SK-N-SH (cell line): ENCODE results near the gene FRMPD4.

Experiments used
- SMC3 ChIP-seq: IDR thresholded peaks from 2 replicates; pipeline ENCODE4 v1.6.1; 2012; ENCODE audit warnings: low read depth, low read length, improper control_type of control experiment
- TF ChIP-seq, protein P1 (sequence below): fragments of 200-600 bp; sonication (generic); IDR thresholded peaks from 2 replicates; pipeline ENCODE4 v1.6.1; 2017; ENCODE audit warnings: antibody characterized with exemption, mild to moderate bottlenecking, moderate library complexity
- TF ChIP-seq, protein P2 (sequence below): fragments of 150-350 bp; IDR thresholded peaks from 2 replicates; pipeline ENCODE4 v1.6.1; 2017; ENCODE audit warnings: antibody characterized with exemption, low read length, low read depth, borderline replicate concordance
- TF ChIP-seq, protein P3 (sequence below): IDR thresholded peaks from 2 replicates; pipeline ENCODE4 v1.4.0; 2012; ENCODE audit warnings: low read depth

DNA sequence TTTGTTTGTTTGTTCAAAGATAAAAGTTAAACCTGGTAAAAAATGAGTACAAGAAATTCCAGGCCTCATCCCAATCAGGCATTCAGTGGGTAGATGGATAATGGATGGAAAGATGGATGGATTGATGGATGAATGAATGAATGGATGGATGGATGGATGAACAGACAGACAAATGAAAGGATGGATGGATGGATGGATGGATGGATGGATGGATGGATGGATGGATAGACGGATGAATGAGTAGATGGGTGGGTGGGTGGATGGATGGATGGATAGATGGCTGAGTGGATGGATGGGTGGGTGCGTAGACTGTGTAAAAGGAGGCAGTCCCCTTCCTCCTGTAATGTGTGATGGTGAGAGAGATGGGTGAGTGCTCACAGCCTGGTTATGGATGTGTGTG is 206.7 kb downstream of the FRMPD4 start:
- TF ChIP-seq, protein P1, sequence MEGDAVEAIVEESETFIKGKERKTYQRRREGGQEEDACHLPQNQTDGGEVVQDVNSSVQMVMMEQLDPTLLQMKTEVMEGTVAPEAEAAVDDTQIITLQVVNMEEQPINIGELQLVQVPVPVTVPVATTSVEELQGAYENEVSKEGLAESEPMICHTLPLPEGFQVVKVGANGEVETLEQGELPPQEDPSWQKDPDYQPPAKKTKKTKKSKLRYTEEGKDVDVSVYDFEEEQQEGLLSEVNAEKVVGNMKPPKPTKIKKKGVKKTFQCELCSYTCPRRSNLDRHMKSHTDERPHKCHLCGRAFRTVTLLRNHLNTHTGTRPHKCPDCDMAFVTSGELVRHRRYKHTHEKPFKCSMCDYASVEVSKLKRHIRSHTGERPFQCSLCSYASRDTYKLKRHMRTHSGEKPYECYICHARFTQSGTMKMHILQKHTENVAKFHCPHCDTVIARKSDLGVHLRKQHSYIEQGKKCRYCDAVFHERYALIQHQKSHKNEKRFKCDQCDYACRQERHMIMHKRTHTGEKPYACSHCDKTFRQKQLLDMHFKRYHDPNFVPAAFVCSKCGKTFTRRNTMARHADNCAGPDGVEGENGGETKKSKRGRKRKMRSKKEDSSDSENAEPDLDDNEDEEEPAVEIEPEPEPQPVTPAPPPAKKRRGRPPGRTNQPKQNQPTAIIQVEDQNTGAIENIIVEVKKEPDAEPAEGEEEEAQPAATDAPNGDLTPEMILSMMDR = no peak
- TF ChIP-seq, protein P2, sequence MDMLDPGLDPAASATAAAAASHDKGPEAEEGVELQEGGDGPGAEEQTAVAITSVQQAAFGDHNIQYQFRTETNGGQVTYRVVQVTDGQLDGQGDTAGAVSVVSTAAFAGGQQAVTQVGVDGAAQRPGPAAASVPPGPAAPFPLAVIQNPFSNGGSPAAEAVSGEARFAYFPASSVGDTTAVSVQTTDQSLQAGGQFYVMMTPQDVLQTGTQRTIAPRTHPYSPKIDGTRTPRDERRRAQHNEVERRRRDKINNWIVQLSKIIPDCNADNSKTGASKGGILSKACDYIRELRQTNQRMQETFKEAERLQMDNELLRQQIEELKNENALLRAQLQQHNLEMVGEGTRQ = no peak
- no peak for TF ChIP-seq SMC3
- TF ChIP-seq, protein P3, sequence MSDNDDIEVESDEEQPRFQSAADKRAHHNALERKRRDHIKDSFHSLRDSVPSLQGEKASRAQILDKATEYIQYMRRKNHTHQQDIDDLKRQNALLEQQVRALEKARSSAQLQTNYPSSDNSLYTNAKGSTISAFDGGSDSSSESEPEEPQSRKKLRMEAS = no peak
